Motor neuron (in vitro differentiated cells): ENCODE measurements around the gene CTIF. TPM values are rescaled to one million over a fixed set of nuclear protein-coding genes. Genes with fewer than 3 reads are reported as not detected.

Source experiments
- ATAC-seq, 8 experiments: fragments of 200-7000 bp; cut with Tn5 transposase; replicated peaks in 6 of 8; 2 replicates each; pipeline ENCODE4 v1.8.0; 2021; ENCODE audit warnings: mild to moderate bottlenecking in 8 of 8, moderate library complexity in 8 of 8
- H3K27ac ChIP-seq, 2 donors: fragments of 250-450 bp; sonication (Bioruptor Pico); 2 replicates each; pipeline ENCODE4 v1.9.0; 2021; ENCODE audit warnings: antibody characterized with exemption in 2 of 2, mild to moderate bottlenecking in 2 of 2, moderate library complexity in 1 of 2
- H3K4me1 ChIP-seq, 2 donors: fragments of 250-450 bp; sonication (Bioruptor Pico); replicated peaks in 1 of 2; 2 replicates each; pipeline ENCODE4 v1.6.1; 2021; ENCODE audit warnings: antibody characterized with exemption in 2 of 2, mild to moderate bottlenecking in 2 of 2, moderate library complexity in 1 of 2
- H3K4me3 ChIP-seq, 5 donors: fragments of 250-450 bp; sonication (Bioruptor Pico); 2 replicates each; pipeline ENCODE4 v1.9.0; 2021; ENCODE audit warnings: antibody characterized with exemption in 5 of 5, mild to moderate bottlenecking in 5 of 5, moderate library complexity in 4 of 5
- WGBS, 10 experiments: fragments of 450-650 bp; shearing (Covaris generic); methylation state at CpG; one replicate each; pipeline ENCODE4 v1.0.0; 2022; 5-methylcytosine and 5-hydroxymethylcytosine counted together
- in situ Hi-C, 9 experiments: fragments of 400-800 bp; cut with MboI; loops; one replicate each; pipeline ENCODE4 v1.15.0; 2021; ENCODE audit warnings: low sequenced_read_pairs in 9 of 9, low pct_unique_long_range_greater_than_20kb in 2 of 9; ENCODE audit not compliant: unreplicated experiment in 9 of 9
- total RNA-seq, 8 experiments: library from RNA; unstranded; fragments of 300-600 nt; gene quantifications; 2 replicates each; pipeline versions ENCODE4 v1.2.3 to v1.2.4, GENCODE V29; 2022

Gene CTIF
- total RNA-seq, 8 experiments from 2014 or later: 17.8 to 85.9 (median 59.8) TPM

DNA sequence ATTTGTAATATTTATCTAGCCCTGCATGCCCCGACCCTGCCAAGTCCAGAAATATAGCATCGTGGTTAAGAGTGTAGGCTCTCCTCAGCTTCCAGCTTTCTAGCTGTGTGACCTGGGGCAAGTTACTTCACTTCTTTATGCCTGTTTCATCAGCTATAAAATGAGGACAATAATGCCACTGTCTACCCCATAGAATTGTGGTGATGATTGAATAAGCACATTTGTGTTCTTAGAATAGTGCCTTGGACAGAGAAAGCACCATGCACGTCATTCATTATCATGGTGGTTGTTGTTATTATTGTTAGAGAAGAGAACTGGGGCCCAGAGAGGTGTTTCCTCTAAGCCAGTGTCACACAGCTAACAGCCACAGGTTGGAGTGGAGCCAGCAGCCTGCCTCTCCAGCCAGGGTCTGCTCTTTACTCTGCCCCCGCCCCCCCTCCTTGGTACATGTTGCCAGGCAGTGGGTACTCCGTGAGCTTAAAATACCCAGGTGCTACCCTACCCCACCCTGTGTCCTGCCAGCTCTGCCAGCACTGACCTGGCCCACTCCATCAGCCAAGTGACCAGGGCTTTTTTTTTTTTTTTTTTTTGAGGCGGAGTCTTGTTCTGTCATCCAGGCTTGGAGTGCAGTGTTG, 202.1 kb downstream of the CTIF start:
- peak in 5 of 8 experiments; percentile 39 to 70 (median 46) for ATAC-seq

DNA sequence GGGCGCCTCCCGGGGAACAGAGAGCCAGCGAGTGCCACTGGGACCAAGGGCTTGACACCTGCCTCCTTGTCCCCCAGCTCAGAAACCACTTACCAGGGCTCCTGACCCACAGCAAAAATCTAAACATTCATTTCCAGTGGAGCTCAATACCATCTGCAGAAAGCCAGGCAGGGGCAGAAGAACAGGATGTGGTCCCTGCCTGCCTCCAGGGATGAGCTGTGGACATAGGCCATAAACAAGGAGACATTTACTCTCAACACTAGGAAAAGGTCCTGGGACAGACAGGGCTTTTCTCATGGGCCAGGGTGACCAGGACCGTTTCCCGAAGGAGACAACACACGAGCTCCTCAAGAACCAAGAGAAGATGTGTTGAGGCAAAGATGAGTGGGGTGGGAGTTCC, 203.0 kb downstream of the CTIF start:
- no peak for ATAC-seq
- in situ Hi-C loops: no loop called here
- peaks cover 13 to 18% of the 10 kb centered on the region in 2 donors for H3K4me1 ChIP-seq
- H3K27ac ChIP-seq: no peak overlapping the region
- 84 to 100% (median 97%) methylated on average over 1 to 6 of the region's 6 CpGs; no CpG with 5 or more reads in 5 of the 10 experiments for WGBS, 10 experiments
- no peak overlapping the region for H3K4me3 ChIP-seq

More for the DNA sequence above, 202.1 kb downstream of the CTIF start:
- Histone ChIP-seq H3K27ac (no peak overlapping the region), H3K4me3 (no peak overlapping the region), H3K4me1 (peaks cover 17 to 22% of the 10 kb centered on the region in 2 donors)
- in situ Hi-C loops: no loop called here
- WGBS, 10 experiments: 73 to 100% (median 89%) methylated on average over 1 to 3 of the region's 6 CpGs; no CpG with 5 or more reads in 4 of the 10 experiments

DNA sequence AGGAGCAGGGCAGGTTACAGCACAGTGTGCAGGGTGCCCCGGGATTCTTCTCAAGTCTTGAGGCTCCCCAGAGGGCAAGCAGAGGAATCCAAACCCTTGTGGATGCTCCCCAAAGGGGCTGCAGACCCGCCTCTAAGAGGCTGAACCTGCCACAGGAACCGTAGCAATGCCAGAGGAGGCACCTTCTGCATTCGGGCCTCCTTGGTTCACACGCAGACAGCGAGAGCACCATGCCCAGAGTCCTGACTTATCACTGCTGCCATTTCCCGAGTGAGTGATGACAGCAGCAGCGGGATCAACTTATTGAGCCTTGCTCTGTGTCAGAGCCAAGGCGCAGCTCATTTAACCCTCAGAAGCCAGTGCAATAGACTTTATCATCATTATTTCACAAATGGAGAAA, 203.5 kb downstream of the CTIF start:
- Histone ChIP-seq H3K4me3 (no peak overlapping the region), H3K4me1 (peaks cover 9 to 15% of the 10 kb centered on the region in 2 donors), H3K27ac (no peak overlapping the region)
- 60 to 100% (median 91%) methylated on average over 1 to 7 of the region's 9 CpGs; no CpG with 5 or more reads in 6 of the 10 experiments for WGBS, 10 experiments
- ATAC-seq: no peak
- in situ Hi-C loops: no loop called here

DNA sequence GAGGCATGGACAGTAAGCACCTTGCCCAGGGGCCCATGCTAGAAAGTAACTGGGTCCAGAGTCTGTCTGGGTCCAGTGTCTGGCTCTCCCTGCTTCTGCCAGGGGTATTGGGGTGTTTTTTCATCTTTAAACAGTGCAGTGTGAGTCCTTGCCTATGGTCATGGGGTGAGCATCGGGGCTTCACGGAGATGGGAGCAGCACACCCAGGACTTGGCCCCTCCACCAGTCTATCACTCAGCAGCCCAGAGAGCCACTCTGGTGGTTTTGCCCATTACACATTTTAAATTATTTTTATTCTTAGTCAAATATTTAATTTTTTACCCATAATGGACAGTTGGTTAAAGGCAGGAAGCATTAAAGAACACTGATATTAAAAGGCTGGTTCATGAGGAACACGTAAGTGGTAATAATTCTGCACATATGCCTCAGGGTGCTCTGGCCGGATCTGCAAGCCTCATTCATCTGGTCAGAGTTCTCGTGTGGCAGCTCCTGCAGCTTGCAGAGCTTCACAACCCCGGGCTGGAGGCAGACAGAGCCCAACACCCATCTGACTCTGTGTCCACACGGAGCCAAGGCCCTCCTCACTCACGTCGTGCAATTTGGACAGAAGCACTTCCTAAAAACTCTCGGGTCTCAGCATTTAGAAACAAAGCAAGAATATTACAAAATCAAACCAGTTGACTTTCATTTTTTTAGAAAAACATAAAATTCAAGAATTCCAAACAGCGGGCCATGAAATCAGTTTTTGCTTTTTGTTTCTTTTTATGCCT, 204.1 kb downstream of the CTIF start:
- 4 to 91% (median 67%) methylated on average over 2 to 9 of the region's 11 CpGs; no CpG with 5 or more reads in 1 of the 10 experiments for WGBS, 10 experiments
- Histone ChIP-seq H3K4me3 (no peak overlapping the region), H3K4me1 (peaks cover 9 to 15% of the 10 kb centered on the region in 2 donors), H3K27ac (no peak overlapping the region)
- in situ Hi-C loops: no loop called here
- peak in 5 of 8 experiments; percentile 69 to 93 (median 80) for ATAC-seq

DNA sequence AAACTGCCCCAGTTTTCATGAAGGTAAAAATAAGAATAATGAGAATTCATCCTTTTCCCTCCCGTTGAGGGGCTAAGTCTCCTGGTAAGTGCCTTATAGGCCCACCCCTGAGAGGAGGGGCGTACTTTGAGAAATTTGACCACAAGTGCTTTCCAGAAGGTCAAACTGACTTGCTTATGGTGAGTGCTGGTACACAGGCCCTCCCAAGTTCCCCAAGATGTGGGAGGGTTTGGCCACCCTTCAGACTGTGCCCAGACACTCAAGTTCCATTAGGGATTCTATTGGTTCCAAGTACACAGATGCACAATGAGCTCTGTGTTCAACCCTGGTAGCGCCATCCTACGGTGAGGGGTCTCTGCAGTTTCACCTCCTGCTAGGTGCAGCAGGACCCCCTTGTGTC, 205.1 kb downstream of the CTIF start:
- H3K27ac ChIP-seq: no peak overlapping the region
- H3K4me3 ChIP-seq: no peak overlapping the region
- H3K4me1 ChIP-seq: peaks cover 9 to 15% of the 10 kb centered on the region in 2 donors
- 33 to 100% (median 80%) methylated on average over 1 to 2 of the region's 4 CpGs; no CpG with 5 or more reads in 3 of the 10 experiments for WGBS, 10 experiments
- ATAC-seq: no peak
- in situ Hi-C loops: no loop called here

DNA sequence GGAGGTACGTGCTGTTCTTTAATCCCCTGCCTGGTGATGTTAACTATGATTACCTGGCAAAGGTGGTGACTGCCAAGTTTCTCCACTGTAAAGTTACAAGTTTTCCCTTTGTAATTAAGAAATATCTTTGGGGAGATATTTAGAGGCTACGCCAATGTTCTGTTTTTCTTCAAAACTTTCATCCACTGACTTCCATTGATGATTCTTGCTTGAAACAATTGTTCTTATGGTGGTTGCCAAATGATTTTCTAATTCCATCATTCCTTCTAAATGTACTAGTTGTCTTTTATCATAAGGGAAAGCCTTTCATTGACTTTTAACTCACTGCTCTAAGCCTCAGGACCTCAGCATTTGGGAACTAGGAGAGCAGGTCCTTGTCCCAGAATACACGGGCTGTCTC, 206.5 kb downstream of the CTIF start:
- WGBS, 10 experiments: 88 to 100% (median 100%) methylated on average over 1 to 3 of the region's 3 CpGs; no CpG with 5 or more reads in 1 of the 10 experiments
- Histone ChIP-seq H3K4me1 (peaks cover 8% of the 10 kb centered on the region in 2 donors), H3K4me3 (no peak overlapping the region), H3K27ac (no peak overlapping the region)
- no peak for ATAC-seq
- in situ Hi-C loops: no loop called here

DNA sequence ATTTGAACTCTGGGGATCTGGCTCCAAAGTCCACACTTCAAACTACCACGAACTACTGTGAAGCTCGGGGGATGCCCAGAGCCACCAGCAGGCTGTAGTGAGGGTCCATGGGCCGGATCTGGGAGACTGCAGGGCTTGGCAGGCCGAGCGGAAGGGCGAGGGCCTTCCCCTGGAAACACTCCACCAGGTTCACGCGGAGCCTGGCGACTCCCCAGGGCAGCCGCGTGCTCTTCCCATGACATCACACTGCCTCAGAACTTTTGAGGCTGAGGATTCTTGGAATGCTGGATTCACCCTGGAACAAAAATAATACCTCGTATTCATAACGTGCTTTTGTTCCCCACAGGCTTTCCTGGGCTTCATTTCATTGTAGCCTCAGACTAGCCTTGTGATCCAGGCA, 210.9 kb downstream of the CTIF start:
- 85 to 98% (median 92%) methylated on average over 2 to 8 of the region's 13 CpGs; no CpG with 5 or more reads in 5 of the 10 experiments for WGBS, 10 experiments
- in situ Hi-C loops: no loop called here
- Histone ChIP-seq H3K27ac (no peak overlapping the region), H3K4me3 (no peak overlapping the region), H3K4me1 (no peaks in the 10 kb centered on the region)
- ATAC-seq: peak in 2 of 8 experiments; percentile 63 to 89

DNA sequence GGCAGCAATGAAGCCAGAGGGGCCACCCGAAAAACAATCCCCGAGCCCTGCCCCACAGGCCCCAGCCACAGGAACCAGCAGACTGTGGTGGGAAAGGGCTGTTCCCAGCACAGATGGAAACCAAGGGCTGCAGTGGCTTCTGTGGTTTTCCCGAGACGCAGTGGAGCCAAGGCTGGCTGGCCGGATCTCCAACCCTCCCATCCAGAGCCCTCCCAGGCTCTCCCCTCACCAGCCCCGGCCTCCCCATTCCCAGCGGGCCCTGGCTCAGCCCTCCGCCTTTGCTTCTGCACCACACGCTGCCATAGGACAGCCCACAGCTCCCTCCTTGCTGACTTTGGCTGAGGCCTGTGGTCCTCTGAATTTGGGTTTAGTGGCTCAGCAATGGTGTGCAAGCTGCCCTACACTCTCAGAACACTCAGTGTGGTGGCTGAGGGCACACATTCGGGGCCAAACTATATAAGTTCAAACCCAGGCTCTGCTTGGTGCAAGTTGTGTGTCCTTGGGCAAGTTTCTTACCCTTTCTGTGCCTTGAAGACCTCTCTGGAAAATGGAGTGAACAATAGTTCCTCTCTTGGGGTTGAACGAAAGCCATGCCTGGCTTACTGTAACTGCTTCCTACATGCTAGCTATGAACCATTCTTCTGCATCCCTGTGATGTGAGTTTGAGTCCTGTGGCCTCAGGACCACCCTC, 211.8 kb downstream of the CTIF start:
- 30 to 80% (median 63%) methylated on average over 1 to 2 of the region's 11 CpGs; no CpG with 5 or more reads in 6 of the 10 experiments for WGBS, 10 experiments
- no peak overlapping the region for H3K27ac ChIP-seq
- in situ Hi-C loops: no loop called here
- ATAC-seq: no peak
- no peaks in the 10 kb centered on the region for H3K4me1 ChIP-seq
- H3K4me3 ChIP-seq: no peak overlapping the region

DNA sequence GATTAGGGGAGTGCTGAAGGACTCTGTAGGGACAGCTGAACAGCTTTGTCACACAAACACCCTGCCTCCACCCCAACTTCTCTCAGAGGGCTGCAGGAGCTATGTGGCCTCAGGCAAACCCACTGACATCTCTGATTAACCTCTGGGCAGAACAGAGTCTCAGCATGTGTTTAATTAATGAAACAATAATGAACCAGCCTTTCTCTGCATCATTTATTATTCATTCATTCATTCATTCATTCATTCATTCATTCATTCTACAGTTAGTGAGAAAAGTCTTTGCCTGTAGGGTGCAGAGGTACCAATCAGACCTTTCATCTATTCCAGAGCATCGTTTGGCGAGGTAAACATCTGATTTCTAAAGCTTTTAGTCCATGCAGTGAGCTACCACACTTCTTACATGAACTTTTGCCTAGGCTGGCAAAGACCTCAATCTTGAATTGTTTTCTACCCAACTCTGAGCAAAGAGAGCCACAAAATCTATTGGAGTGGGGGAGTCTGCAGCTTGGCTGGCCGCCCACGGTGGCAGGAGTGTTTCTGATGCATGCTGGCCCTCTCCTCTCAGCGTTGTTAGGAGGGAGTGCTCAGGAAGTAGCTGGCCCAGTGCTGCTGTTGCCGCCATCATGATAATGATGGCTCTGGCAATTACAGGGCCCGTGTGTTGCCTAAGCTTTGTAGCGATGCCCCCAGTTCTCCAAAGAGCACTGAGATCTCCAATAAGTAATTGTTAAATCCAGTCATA, 213.1 kb downstream of the CTIF start:
- peak in 1 of 8 experiments; percentile 35 for ATAC-seq
- in situ Hi-C loops: no loop called here
- no peaks in the 10 kb centered on the region for H3K4me1 ChIP-seq
- H3K27ac ChIP-seq: no peak overlapping the region
- H3K4me3 ChIP-seq: no peak overlapping the region
- 63 to 100% (median 76%) methylated on average over 1 to 7 of the region's 8 CpGs; no CpG with 5 or more reads in 4 of the 10 experiments for WGBS, 10 experiments

DNA sequence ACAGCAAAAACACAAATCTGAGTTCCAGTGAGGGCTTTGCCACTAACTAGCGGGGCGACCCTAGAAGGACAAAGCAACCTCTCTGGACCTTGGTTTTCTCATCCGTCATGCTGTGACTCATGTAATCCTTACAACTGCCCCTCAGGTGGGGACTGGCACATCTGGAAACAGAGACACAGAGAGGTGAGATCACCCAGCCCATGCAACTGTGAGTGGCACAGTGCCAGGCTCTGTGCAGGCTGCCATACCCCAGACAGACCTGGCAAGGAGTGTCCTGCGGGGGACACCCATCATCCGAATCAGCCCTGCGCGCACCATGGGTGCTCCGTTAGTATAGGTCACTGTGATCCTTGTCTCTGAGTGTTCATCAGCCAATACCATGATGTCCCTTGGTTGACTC, 213.6 kb downstream of the CTIF start:
- WGBS, 10 experiments: 72 to 97% (median 91%) methylated on average over 4 to 7 of the region's 8 CpGs; no CpG with 5 or more reads in 7 of the 10 experiments
- no peak for ATAC-seq
- in situ Hi-C loops: no loop called here
- Histone ChIP-seq H3K4me1 (no peaks in the 10 kb centered on the region), H3K4me3 (no peak overlapping the region), H3K27ac (no peak overlapping the region)

DNA sequence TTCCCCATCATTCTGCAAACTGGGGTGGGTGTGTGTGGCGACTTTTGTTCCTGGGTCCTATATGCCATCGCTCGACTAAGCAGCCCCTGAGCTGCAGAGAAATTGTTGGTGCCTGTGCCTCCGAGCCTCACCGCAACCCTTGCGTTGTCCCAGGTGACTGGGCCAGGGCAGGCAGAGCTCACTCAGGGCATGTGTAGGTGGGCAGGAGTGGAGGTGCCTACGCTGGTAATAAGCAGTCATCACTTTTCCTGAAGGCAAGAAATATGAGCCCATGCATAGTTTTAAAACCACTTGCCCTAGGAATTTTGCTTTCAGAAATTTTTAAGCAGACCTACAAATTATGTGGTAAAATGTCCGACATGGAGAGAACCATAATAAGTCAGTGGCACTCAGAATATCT, 214.1 kb downstream of the CTIF start:
- 71 to 100% (median 94%) methylated on average over 1 to 5 of the region's 8 CpGs; no CpG with 5 or more reads in 1 of the 10 experiments for WGBS, 10 experiments
- in situ Hi-C loops: no loop called here
- Histone ChIP-seq H3K4me3 (no peak overlapping the region), H3K27ac (no peak overlapping the region), H3K4me1 (no peaks in the 10 kb centered on the region)
- no peak for ATAC-seq

DNA sequence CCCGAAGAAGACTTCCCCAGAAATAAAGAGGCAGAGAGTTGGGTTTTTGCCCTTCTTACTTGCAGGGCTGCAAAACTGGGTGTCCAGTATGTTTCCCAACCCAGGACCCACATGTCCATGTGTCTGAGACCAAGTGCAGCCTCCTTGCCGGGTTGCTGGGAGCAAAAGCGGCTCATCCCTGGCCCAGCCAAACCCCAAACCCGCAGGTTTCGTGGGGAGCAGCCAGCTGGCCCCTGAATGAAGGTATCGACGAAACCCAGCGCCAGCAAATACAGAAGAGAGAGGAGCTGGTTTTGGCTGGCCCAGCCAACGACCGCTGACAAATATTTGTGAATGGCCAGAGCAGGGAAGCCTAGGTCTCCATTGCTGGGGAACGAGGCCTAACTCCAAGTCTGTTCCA, 214.9 kb downstream of the CTIF start:
- H3K4me1 ChIP-seq: no peaks in the 10 kb centered on the region
- 56 to 100% (median 90%) methylated on average over 1 to 10 of the region's 11 CpGs for WGBS, 10 experiments
- in situ Hi-C loops: no loop called here
- H3K4me3 ChIP-seq: no peak overlapping the region
- ATAC-seq: no peak
- H3K27ac ChIP-seq: no peak overlapping the region
